ENCODE results near the gene PKP1. TPM values are rescaled to one million over a fixed set of nuclear protein-coding genes. Genes with fewer than 3 reads are reported as not detected.

PKP1 gene
- total and polyA plus RNA-seq, 2 experiments from 2014 or later: 0.19 to 0.83 TPM

- Histone ChIP-seq H3K9me2 (ENCODE audit: insufficient read depth) (peaks cover 6% of the 10 kb centered on the region; the same call in 1 of the 2 replicates), H3K4me2 (no peak overlapping the region), H3F3A (replicated peaks; ENCODE audit: low read depth) (no peaks in the 10 kb centered on the region), H3K36me3 (ENCODE audit: insufficient read depth) (no peaks in the 10 kb centered on the region), H3K27ac (ENCODE audit: low read depth) (no peak overlapping the region), H3K79me2 (replicated peaks; ENCODE audit: insufficient read depth) (no peaks in the 10 kb centered on the region), H2AFZ (no peak overlapping the region), H3K27me3 (ENCODE audit: insufficient read depth) (peaks cover under 1% of the 10 kb centered on the region; the same call in 1 of the 2 replicates), H4K20me1 (replicated peaks; ENCODE audit: insufficient read depth) (no peaks in the 10 kb centered on the region), H3K4me1 (ENCODE audit: insufficient read depth) (peaks cover 2% of the 10 kb centered on the region; the same call in 1 of the 2 replicates), H3K4me3 (no peak overlapping the region)
- Mint-ChIP-seq H3K27ac (no peak overlapping the region), H3K9me3 (no peaks in the 10 kb centered on the region), H3K36me3 (ENCODE audit: low read depth) (no peaks in the 10 kb centered on the region), H3K4me3 (no peak overlapping the region), H3K4me1 (peaks cover 26% of the 10 kb centered on the region), H3K27me3 (ENCODE audit: insufficient read depth, low read depth, poor library complexity) (peaks cover 5% of the 10 kb centered on the region)
- no peak for DNase-seq (ENCODE audit: low spot score)
- no peak for TF ChIP-seq ETS1 (IDR thresholded peaks at IDR 0.05)
- TF ChIP-seq ZNF331 (CRISPR knock-in tag; IDR thresholded peaks at IDR 0.05; ENCODE audit: low read depth): no peak
- TF ChIP-seq ZNF114 (CRISPR knock-in tag; IDR thresholded peaks at IDR 0.05): no peak
- TF ChIP-seq EZH2 (IDR thresholded peaks at IDR 0.05; ENCODE audit: low read depth, unreplicated experiment): no peak
- ATAC-seq: no peak
Observed at GRCh38 chr1:201290551-201290950, 7.2 kb downstream of the PKP1 start.

DNA sequence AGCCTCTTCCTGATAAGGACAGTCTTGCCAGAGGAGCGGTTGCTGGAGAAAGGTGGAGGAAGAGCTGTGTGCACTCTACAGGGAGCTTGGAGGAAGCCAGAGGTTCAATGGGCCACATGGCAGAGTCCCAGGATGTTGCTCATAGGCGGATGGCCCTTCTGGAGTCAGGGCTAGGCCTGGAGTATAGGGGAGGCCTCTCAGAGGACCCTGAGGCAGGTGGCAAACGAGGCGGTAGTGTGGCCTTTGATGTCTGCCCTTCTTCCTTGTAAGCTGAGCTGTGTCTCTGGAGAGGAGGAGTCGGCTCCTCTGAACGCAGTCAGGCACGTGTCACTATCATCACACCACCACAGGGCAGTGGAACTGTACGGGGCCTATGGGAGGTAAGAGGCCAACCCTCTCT is 8.6 kb downstream of the PKP1 start:
- Histone ChIP-seq H3K36me3 (ENCODE audit: insufficient read depth) (no peaks in the 10 kb centered on the region), H3K4me1 (ENCODE audit: insufficient read depth) (peaks cover 2% of the 10 kb centered on the region; the same call in 1 of the 2 replicates), H3K9me2 (ENCODE audit: insufficient read depth) (peaks cover 6% of the 10 kb centered on the region; the same call in 1 of the 2 replicates), H3K79me2 (replicated peaks; ENCODE audit: insufficient read depth) (no peaks in the 10 kb centered on the region), H3K27me3 (ENCODE audit: insufficient read depth) (no peaks in the 10 kb centered on the region), H2AFZ (no peak overlapping the region), H3K4me3 (no peak overlapping the region), H4K20me1 (replicated peaks; ENCODE audit: insufficient read depth) (no peaks in the 10 kb centered on the region), H3K4me2 (no peak overlapping the region), H3K27ac (ENCODE audit: low read depth) (no peak overlapping the region), H3F3A (replicated peaks; ENCODE audit: low read depth) (no peaks in the 10 kb centered on the region)
- H3K4me1 Mint-ChIP-seq: peaks cover 22% of the 10 kb centered on the region
- H3K27ac Mint-ChIP-seq: no peak overlapping the region
- ATAC-seq (no peak), DNase-seq (ENCODE audit: low spot score) (no peak)
- H3K36me3 Mint-ChIP-seq (ENCODE audit: low read depth): no peaks in the 10 kb centered on the region
- H3K4me3 Mint-ChIP-seq: no peak overlapping the region
- peaks cover 5% of the 10 kb centered on the region for H3K27me3 Mint-ChIP-seq (ENCODE audit: insufficient read depth, low read depth, poor library complexity)
- no peaks in the 10 kb centered on the region for H3K9me3 Mint-ChIP-seq
- TF ChIP-seq NANOG (IDR thresholded peaks at IDR 0.05; ENCODE audit: borderline replicate concordance) (no peak), CREB1 (CRISPR knock-in tag; IDR thresholded peaks at IDR 0.05; ENCODE audit: low read depth) (no peak), ZNF331 (CRISPR knock-in tag; IDR thresholded peaks at IDR 0.05; ENCODE audit: low read depth) (no peak), POLR2AphosphoS5 (IDR thresholded peaks at IDR 0.05; ENCODE audit: low read depth) (no peak), EZH2 (IDR thresholded peaks at IDR 0.05; ENCODE audit: low read depth, unreplicated experiment) (no peak), STAT1 (IDR thresholded peaks at IDR 0.05; ENCODE audit: unreplicated experiment) (no peak)
- TF ChIP-seq, protein P1, sequence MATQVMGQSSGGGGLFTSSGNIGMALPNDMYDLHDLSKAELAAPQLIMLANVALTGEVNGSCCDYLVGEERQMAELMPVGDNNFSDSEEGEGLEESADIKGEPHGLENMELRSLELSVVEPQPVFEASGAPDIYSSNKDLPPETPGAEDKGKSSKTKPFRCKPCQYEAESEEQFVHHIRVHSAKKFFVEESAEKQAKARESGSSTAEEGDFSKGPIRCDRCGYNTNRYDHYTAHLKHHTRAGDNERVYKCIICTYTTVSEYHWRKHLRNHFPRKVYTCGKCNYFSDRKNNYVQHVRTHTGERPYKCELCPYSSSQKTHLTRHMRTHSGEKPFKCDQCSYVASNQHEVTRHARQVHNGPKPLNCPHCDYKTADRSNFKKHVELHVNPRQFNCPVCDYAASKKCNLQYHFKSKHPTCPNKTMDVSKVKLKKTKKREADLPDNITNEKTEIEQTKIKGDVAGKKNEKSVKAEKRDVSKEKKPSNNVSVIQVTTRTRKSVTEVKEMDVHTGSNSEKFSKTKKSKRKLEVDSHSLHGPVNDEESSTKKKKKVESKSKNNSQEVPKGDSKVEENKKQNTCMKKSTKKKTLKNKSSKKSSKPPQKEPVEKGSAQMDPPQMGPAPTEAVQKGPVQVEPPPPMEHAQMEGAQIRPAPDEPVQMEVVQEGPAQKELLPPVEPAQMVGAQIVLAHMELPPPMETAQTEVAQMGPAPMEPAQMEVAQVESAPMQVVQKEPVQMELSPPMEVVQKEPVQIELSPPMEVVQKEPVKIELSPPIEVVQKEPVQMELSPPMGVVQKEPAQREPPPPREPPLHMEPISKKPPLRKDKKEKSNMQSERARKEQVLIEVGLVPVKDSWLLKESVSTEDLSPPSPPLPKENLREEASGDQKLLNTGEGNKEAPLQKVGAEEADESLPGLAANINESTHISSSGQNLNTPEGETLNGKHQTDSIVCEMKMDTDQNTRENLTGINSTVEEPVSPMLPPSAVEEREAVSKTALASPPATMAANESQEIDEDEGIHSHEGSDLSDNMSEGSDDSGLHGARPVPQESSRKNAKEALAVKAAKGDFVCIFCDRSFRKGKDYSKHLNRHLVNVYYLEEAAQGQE (IDR thresholded peaks at IDR 0.05; ENCODE audit: unreplicated experiment): no peak
- TF ChIP-seq, protein P2, sequence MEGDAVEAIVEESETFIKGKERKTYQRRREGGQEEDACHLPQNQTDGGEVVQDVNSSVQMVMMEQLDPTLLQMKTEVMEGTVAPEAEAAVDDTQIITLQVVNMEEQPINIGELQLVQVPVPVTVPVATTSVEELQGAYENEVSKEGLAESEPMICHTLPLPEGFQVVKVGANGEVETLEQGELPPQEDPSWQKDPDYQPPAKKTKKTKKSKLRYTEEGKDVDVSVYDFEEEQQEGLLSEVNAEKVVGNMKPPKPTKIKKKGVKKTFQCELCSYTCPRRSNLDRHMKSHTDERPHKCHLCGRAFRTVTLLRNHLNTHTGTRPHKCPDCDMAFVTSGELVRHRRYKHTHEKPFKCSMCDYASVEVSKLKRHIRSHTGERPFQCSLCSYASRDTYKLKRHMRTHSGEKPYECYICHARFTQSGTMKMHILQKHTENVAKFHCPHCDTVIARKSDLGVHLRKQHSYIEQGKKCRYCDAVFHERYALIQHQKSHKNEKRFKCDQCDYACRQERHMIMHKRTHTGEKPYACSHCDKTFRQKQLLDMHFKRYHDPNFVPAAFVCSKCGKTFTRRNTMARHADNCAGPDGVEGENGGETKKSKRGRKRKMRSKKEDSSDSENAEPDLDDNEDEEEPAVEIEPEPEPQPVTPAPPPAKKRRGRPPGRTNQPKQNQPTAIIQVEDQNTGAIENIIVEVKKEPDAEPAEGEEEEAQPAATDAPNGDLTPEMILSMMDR (conservative IDR thresholded peaks at IDR 0.05; ENCODE audit: low read depth in 2 of 2): no peak
